ENCODE results near the gene TMEM30A. TPM values are rescaled to one million over a fixed set of nuclear protein-coding genes. Genes with fewer than 3 reads are reported as not detected.

Gene TMEM30A
- total and polyA plus RNA-seq, 2 of the 13 experiments (the other 11 are each of a cell fraction or from before 2014, with no cell fraction given): 17.6 to 54.4 TPM

GRCh38 chr6:75244063-75244584 is 40.5 kb downstream of the TMEM30A start (continued):
- TF ChIP-seq BCLAF1 (IDR thresholded peaks at IDR 0.05) (no peak), SRF (IDR thresholded peaks at IDR 0.05; ENCODE audit: low read depth, low read length) (no peak), SKI (IDR thresholded peaks at IDR 0.05; ENCODE audit: partially characterized antibody) (no peak), ZBTB10 (CRISPR knock-in tag; IDR thresholded peaks at IDR 0.05; ENCODE audit: borderline replicate concordance) (no peak), FOXM1 (CRISPR knock-in tag; IDR thresholded peaks at IDR 0.05) (no peak), IRX3 (CRISPR knock-in tag; IDR thresholded peaks at IDR 0.05; ENCODE audit: borderline replicate concordance, low read depth) (no peak), ZMYM2 (CRISPR knock-in tag; IDR thresholded peaks at IDR 0.05) (no peak), FOXO1 (CRISPR knock-in tag; IDR thresholded peaks at IDR 0.05) (no peak), ZNF607 (CRISPR knock-in tag; IDR thresholded peaks at IDR 0.05; ENCODE audit: borderline replicate concordance) (no peak), RERE (CRISPR knock-in tag; IDR thresholded peaks at IDR 0.05; ENCODE audit: low read depth) (no peak), ZBTB44 (CRISPR knock-in tag; IDR thresholded peaks at IDR 0.05) (no peak), ZNF670 (CRISPR knock-in tag; IDR thresholded peaks at IDR 0.05; ENCODE audit: borderline replicate concordance) (no peak), ZNF275 (CRISPR knock-in tag; IDR thresholded peaks at IDR 0.05; ENCODE audit: borderline replicate concordance) (0 out of 2 replicates have a peak, but pooled peaks have one; percentile 2), ZSCAN22 (CRISPR knock-in tag; IDR thresholded peaks at IDR 0.05) (no peak), ZNF34 (CRISPR knock-in tag; IDR thresholded peaks at IDR 0.05; ENCODE audit: borderline replicate concordance) (no peak)

Data from HepG2 (cell line).